ENCODE results near the gene TAS1R1. TPM values are rescaled to one million over a fixed set of nuclear protein-coding genes. Genes with fewer than 3 reads are reported as not detected.

TAS1R1 gene
- total and polyA plus RNA-seq, 9 of the 15 experiments (the other 6 are each of a cell fraction or from before 2014, with no cell fraction given), result 0.06 TPM; not detected in 8

- TF ChIP-seq MNT (conservative IDR thresholded peaks at IDR 0.05) (peak; percentile 100), GTF2A2 (tag; IDR thresholded peaks at IDR 0.05) (0 out of 2 replicates have a peak, but pooled peaks have one; percentile 3), NCOA2 (IDR thresholded peaks at IDR 0.05; ENCODE audit: partially characterized antibody in 2 of 2) (no peak), CREB1 (IDR thresholded peaks at IDR 0.05) (peak; percentile 82), CREB1 (CRISPR knock-in tag; IDR thresholded peaks at IDR 0.05) (peak; percentile 77), GMEB1 (CRISPR knock-in tag; IDR thresholded peaks at IDR 0.05) (0 out of 2 replicates have a peak, but pooled peaks have one; percentile 14), LEF1 (IDR thresholded peaks at IDR 0.05) (peak; percentile 67), GABPB1 (CRISPR knock-in tag; IDR thresholded peaks at IDR 0.05) (peak; percentile 15; the same call in 1 of the 2 replicates), CREM (IDR thresholded peaks at IDR 0.05; ENCODE audit: low read depth) (peak; percentile 86), FOXA1 (IDR thresholded peaks at IDR 0.05; ENCODE audit: borderline replicate concordance) (no peak), AFF1 (IDR thresholded peaks at IDR 0.05; ENCODE audit: low read depth in 1 of 2, partially characterized antibody in 2 of 2) (peak in 1 of 2 experiments; percentile 17), ATF7 (IDR thresholded peaks at IDR 0.05) (peak; percentile 61; the same call in 1 of the 2 replicates), NR2C2 (CRISPR knock-in tag; IDR thresholded peaks at IDR 0.05) (no peak), NR2C2 (tag; IDR thresholded peaks at IDR 0.05) (peak; percentile 85), SMARCA5 (IDR thresholded peaks at IDR 0.05) (peak; percentile 52; the same call in 1 of the 2 replicates), NR1H2 (CRISPR knock-in tag; IDR thresholded peaks at IDR 0.05) (no peak), TEAD2 (tag; IDR thresholded peaks at IDR 0.05) (no peak), E2F4 (CRISPR knock-in tag; IDR thresholded peaks at IDR 0.05; ENCODE audit: low read depth) (0 out of 2 replicates have a peak, but pooled peaks have one; percentile 28)
These were observed 46.2 kb downstream of the TAS1R1 start (continued) for GRCh38 chr1:6601049-6601922.
